Lower leg skin (tissue), 3 donors: ENCODE measurements around the gene PCDH9.

Source experiments
- CTCF ChIP-seq, 3 donors: fragments of 450-650 bp; IDR thresholded peaks; one replicate each; pipeline ENCODE4 v1.5.1; 2016; ENCODE audit warnings: antibody characterized with exemption in 3 of 3, mild to moderate bottlenecking in 3 of 3, moderate library complexity in 2 of 3
- POLR2A ChIP-seq, 2 donors: fragments of 450-650 bp; IDR thresholded peaks; one replicate each; pipeline ENCODE4 v1.6.1; 2016 to 2017; ENCODE audit warnings: antibody characterized with exemption in 2 of 2, mild to moderate bottlenecking in 1 of 2, moderate library complexity in 1 of 2

DNA sequence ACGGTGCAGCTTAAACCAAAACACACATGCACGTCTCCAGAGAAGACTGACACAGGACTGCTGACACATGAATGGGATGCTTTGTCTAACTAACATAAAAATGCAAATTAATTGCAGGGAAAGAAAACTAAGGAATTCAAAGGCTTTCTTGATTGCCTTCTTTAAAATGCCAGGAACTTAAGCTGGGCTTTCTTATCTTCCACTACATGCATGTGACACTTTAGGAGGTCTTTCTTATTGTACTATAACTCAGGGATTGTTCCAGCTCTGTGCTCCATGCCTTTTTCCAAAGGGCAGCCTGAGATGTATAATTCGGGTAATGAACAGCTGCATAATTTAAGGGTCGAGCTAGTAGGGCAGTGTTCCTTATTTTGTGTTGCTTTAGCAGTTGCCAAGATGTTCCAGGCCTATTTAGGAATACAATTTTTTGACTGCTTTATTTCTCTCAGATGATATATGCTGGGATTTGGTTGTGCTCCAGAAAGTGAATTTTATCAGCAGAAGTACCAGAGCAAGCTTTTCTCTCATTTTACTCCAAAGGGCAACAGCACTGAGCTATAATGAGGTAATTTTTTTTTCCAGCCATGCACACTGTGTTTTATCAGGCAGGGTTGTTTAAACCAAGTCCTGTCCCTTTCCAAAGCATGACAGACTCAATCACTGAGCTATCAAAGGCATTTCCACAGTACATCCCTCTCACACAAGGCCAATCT lies 885.2 kb downstream of the PCDH9 start:
- TF ChIP-seq CTCF (IDR thresholded peaks at IDR 0.05), result no peak
- no peak for TF ChIP-seq POLR2A (IDR thresholded peaks at IDR 0.05)
